Measurements from ENCODE around the gene CPOX. TPM values are rescaled to one million over a fixed set of nuclear protein-coding genes. Genes with fewer than 3 reads are reported as not detected.

The CPOX gene
- total RNA-seq, 1 experiment from 2014 or later, result 19.9 TPM

- Mint-ChIP-seq H3K4me1 (ENCODE audit: low read depth, unreplicated experiment) (no peaks in the 10 kb centered on the region), H3K36me3 (ENCODE audit: insufficient read depth, unreplicated experiment) (no peaks in the 10 kb centered on the region), H3K9me3 (ENCODE audit: low read depth, unreplicated experiment) (no peaks in the 10 kb centered on the region), H3K27ac (ENCODE audit: unreplicated experiment) (no peak overlapping the region), H3K4me3 (ENCODE audit: low read depth, unreplicated experiment) (no peak overlapping the region), H3K27me3 (ENCODE audit: unreplicated experiment) (no peaks in the 10 kb centered on the region)
- no TSS peak for BruUV-seq (replicated peaks)
- no peak for DNase-seq
- CTCF ChIA-PET, result interaction anchor here (2.1 kb wide), 1 partner anchor 390 kb away, joined by 14 read pairs; no protein-coding TSS in a partner anchor
- intact Hi-C loops (cut with micrococcal nuclease; ENCODE audit: unreplicated experiment), result loop anchor here (2.0 to 5.0 kb wide), 2 partner anchors 189 to 391 kb away; no protein-coding TSS in a partner anchor
- no peak for TF ChIP-seq CTCF (IDR thresholded peaks at IDR 0.05; ENCODE audit: unreplicated experiment)
These were observed 10.2 kb upstream of the CPOX start for GRCh38 chr3:98603580-98603979.

GRCh38 chr3:98602078-98602678 is 8.8 kb upstream of the CPOX start:
- H3K4me1 Mint-ChIP-seq (ENCODE audit: low read depth, unreplicated experiment), result no peaks in the 10 kb centered on the region
- no peaks in the 10 kb centered on the region for H3K27me3 Mint-ChIP-seq (ENCODE audit: unreplicated experiment)
- BruUV-seq (replicated peaks), result no TSS peak
- intact Hi-C loops (cut with micrococcal nuclease; ENCODE audit: unreplicated experiment), result loop anchor here (1.0 to 5.0 kb wide), 3 partner anchors 190 to 393 kb away; no protein-coding TSS in a partner anchor
- peak; percentile 33 for DNase-seq
- H3K9me3 Mint-ChIP-seq (ENCODE audit: low read depth, unreplicated experiment), result no peaks in the 10 kb centered on the region
- peak; percentile 47 for TF ChIP-seq CTCF (IDR thresholded peaks at IDR 0.05; ENCODE audit: unreplicated experiment)
- CTCF ChIA-PET, result interaction anchor here (0.6 to 2.1 kb wide), 8 partner anchors 9 to 1895 kb away, joined by 3 to 14 read pairs (median 4); partner anchors contain the start of gene CPOX
- H3K4me3 Mint-ChIP-seq (ENCODE audit: low read depth, unreplicated experiment), result no peak overlapping the region
- H3K36me3 Mint-ChIP-seq (ENCODE audit: insufficient read depth, unreplicated experiment), result no peaks in the 10 kb centered on the region
- no peak overlapping the region for H3K27ac Mint-ChIP-seq (ENCODE audit: unreplicated experiment)

GRCh38 chr3:98601180-98601579 is 7.8 kb upstream of the CPOX start:
- no peak overlapping the region for H3K27ac Mint-ChIP-seq (ENCODE audit: unreplicated experiment)
- H3K36me3 Mint-ChIP-seq (ENCODE audit: insufficient read depth, unreplicated experiment), result no peaks in the 10 kb centered on the region
- no peak for DNase-seq
- no peaks in the 10 kb centered on the region for H3K9me3 Mint-ChIP-seq (ENCODE audit: low read depth, unreplicated experiment)
- CTCF ChIA-PET, result interaction anchor here (1.6 to 1.8 kb wide), 2 partner anchors 8 to 212 kb away, joined by 3 to 11 read pairs; partner anchors contain the start of gene CPOX
- H3K4me3 Mint-ChIP-seq (ENCODE audit: low read depth, unreplicated experiment), result no peak overlapping the region
- no peaks in the 10 kb centered on the region for H3K4me1 Mint-ChIP-seq (ENCODE audit: low read depth, unreplicated experiment)
- H3K27me3 Mint-ChIP-seq (ENCODE audit: unreplicated experiment), result no peaks in the 10 kb centered on the region
- intact Hi-C loops (cut with micrococcal nuclease; ENCODE audit: unreplicated experiment), result loop anchor here (5.0 kb wide), 1 partner anchor 191 kb away; no protein-coding TSS in a partner anchor
- TF ChIP-seq CTCF (IDR thresholded peaks at IDR 0.05; ENCODE audit: unreplicated experiment), result no peak
- no TSS peak for BruUV-seq (replicated peaks)

- H3K9me3 Mint-ChIP-seq (ENCODE audit: low read depth, unreplicated experiment), result no peaks in the 10 kb centered on the region
- H3K4me3 Mint-ChIP-seq (ENCODE audit: low read depth, unreplicated experiment), result no peak overlapping the region
- no peak for DNase-seq
- no peaks in the 10 kb centered on the region for H3K4me1 Mint-ChIP-seq (ENCODE audit: low read depth, unreplicated experiment)
- H3K27ac Mint-ChIP-seq (ENCODE audit: unreplicated experiment), result no peak overlapping the region
- H3K36me3 Mint-ChIP-seq (ENCODE audit: insufficient read depth, unreplicated experiment), result no peaks in the 10 kb centered on the region
- intact Hi-C loops (cut with micrococcal nuclease; ENCODE audit: unreplicated experiment), result loop anchor here (5.0 kb wide), 1 partner anchor 192 kb away; no protein-coding TSS in a partner anchor
- H3K27me3 Mint-ChIP-seq (ENCODE audit: unreplicated experiment), result no peaks in the 10 kb centered on the region
- TF ChIP-seq CTCF (IDR thresholded peaks at IDR 0.05; ENCODE audit: unreplicated experiment), result no peak
- no TSS peak for BruUV-seq (replicated peaks)
- CTCF ChIA-PET, result interaction anchor here (1.6 kb wide), 1 partner anchor 213 kb away, joined by 3 read pairs; no protein-coding TSS in a partner anchor
These were observed 7.1 kb upstream of the CPOX start for GRCh38 chr3:98600412-98601095.

Data from Calu3 (cell line).